Trophoblast cell (in vitro differentiated cells and primary cell): ENCODE data around the gene KIF18A.

Experiments used
- DNase-seq, 2 donors: peaks; one replicate each; pipeline ENCODE4 v3.0.0-alpha.2; 2016
- H2AFZ ChIP-seq: 2 replicates; pipeline ENCODE4 v1.6.1; 2013; ENCODE audit warnings: low read length, moderate library complexity, mild to moderate bottlenecking; ENCODE audit not compliant: insufficient read depth, poor library complexity
- H2AK5ac ChIP-seq: 2 replicates; pipeline ENCODE4 v1.6.1; 2013; ENCODE audit warnings: mild to moderate bottlenecking, low read length
- H2BK120ac ChIP-seq: 2 replicates; pipeline ENCODE4 v1.6.1; 2013; ENCODE audit warnings: low read length, mild to moderate bottlenecking, moderate library complexity; ENCODE audit not compliant: insufficient read depth, poor library complexity
- H2BK12ac ChIP-seq: 2 replicates; pipeline ENCODE4 v1.6.1; 2013; ENCODE audit warnings: mild to moderate bottlenecking, low read length, moderate library complexity
- H2BK5ac ChIP-seq: 2 replicates; pipeline ENCODE4 v1.6.1; 2013; ENCODE audit warnings: low read length, low read depth, moderate library complexity, mild to moderate bottlenecking; ENCODE audit not compliant: poor library complexity
- H3K14ac ChIP-seq: 2 replicates; pipeline ENCODE4 v1.6.1; 2013; ENCODE audit warnings: mild to moderate bottlenecking, low read length
- H3K18ac ChIP-seq: 2 replicates; pipeline ENCODE4 v1.6.1; 2013; ENCODE audit warnings: mild to moderate bottlenecking, low read length
- H3K23ac ChIP-seq: 2 replicates; pipeline ENCODE4 v1.6.1; 2013; ENCODE audit warnings: low read length
- H3K27ac ChIP-seq: 2 replicates; pipeline ENCODE4 v1.5.1; 2013; ENCODE audit warnings: low read depth, mild to moderate bottlenecking, inconsistent platforms, low read length, moderate library complexity
- H3K27me3 ChIP-seq: 2 replicates; pipeline ENCODE4 v1.6.1; 2013; ENCODE audit warnings: inconsistent platforms, mild to moderate bottlenecking, low read length, moderate library complexity; ENCODE audit not compliant: insufficient read depth
- H3K36me3 ChIP-seq, 2 experiments: 1 replicate in 1 of 2; 2 replicates in 1 of 2; pipeline ENCODE4 v1.6.1; 2013; ENCODE audit warnings: low read length in 2 of 2, mild to moderate bottlenecking in 2 of 2, moderate library complexity in 1 of 2; ENCODE audit not compliant: insufficient read depth in 2 of 2, control insufficient read depth in 1 of 2
- H3K4ac ChIP-seq: 2 replicates; pipeline ENCODE4 v1.6.1; 2013; ENCODE audit warnings: low read depth, mild to moderate bottlenecking, low read length, moderate library complexity
- H3K4me1 ChIP-seq, 2 experiments: 1 replicate in 1 of 2; 2 replicates in 1 of 2; pipeline ENCODE4 v1.6.1; 2013; ENCODE audit warnings: low read length in 2 of 2, mild to moderate bottlenecking in 2 of 2, moderate library complexity in 1 of 2; ENCODE audit not compliant: insufficient read depth in 2 of 2, control insufficient read depth in 1 of 2
- H3K4me2 ChIP-seq: 2 replicates; pipeline ENCODE4 v1.6.1; 2013; ENCODE audit warnings: inconsistent platforms, mild to moderate bottlenecking, low read length, moderate library complexity
- H3K4me3 ChIP-seq: 2 replicates; pipeline ENCODE4 v1.5.1; 2013; ENCODE audit warnings: mild to moderate bottlenecking, low read depth, low read length, inconsistent platforms
- H3K79me1 ChIP-seq: one replicate; pipeline ENCODE4 v1.6.1; 2013; ENCODE audit warnings: low read length
- H3K79me2 ChIP-seq: 2 replicates; pipeline ENCODE4 v1.6.1; 2013; ENCODE audit warnings: low read length, mild to moderate bottlenecking; ENCODE audit not compliant: control insufficient read depth, insufficient read depth, poor library complexity
- H3K9ac ChIP-seq: 2 replicates; pipeline ENCODE4 v1.6.1; 2013; ENCODE audit warnings: mild to moderate bottlenecking, low read length
- H3K9me3 ChIP-seq: 2 replicates; pipeline ENCODE4 v1.6.1; 2013; ENCODE audit warnings: low read depth, mild to moderate bottlenecking, control low read depth, inconsistent platforms, low read length; ENCODE audit not compliant: insufficient read depth
- H4K12ac ChIP-seq: 2 replicates; pipeline ENCODE4 v1.6.1; 2013; ENCODE audit warnings: low read depth, mild to moderate bottlenecking, low read length, moderate library complexity
- H4K8ac ChIP-seq: 2 replicates; pipeline ENCODE4 v1.6.1; 2013; ENCODE audit warnings: low read depth, mild to moderate bottlenecking, low read length, moderate library complexity
- H4K91ac ChIP-seq: one replicate; pipeline ENCODE4 v1.6.1; 2013; ENCODE audit warnings: low read depth, mild to moderate bottlenecking, low read length, moderate library complexity
- WGBS: extraction: QIAGEN DNeasy Blood & Tissue Kit; methylation state at CpG from one replicate; pipeline ENCODE4 v1.1.7; 2013; ENCODE audit warnings: missing lambda C conversion rate; ENCODE audit not compliant: insufficient read length, insufficient coverage; ENCODE audit errors: extremely low coverage; 5-methylcytosine and 5-hydroxymethylcytosine counted together

Gene KIF18A

GRCh38 chr11:28144808-28145207, 36.9 kb upstream of the KIF18A start:
- Histone ChIP-seq H3K4me1 (no peaks in the 10 kb centered on the region), H3K79me2 (no peaks in the 10 kb centered on the region), H4K91ac (no peak overlapping the region), H3K9me3 (peaks cover 5% of the 10 kb centered on the region), H2AFZ (no peak overlapping the region), H3K79me1 (no peaks in the 10 kb centered on the region), H3K36me3 (peaks cover 2 to 6% of the 10 kb centered on the region in 2 experiments), H4K8ac (no peak overlapping the region), H2BK12ac (no peak overlapping the region), H2AK5ac (no peak overlapping the region), H3K4ac (no peak overlapping the region), H4K12ac (no peak overlapping the region), H3K4me2 (no peak overlapping the region), H3K27me3 (no peaks in the 10 kb centered on the region), H2BK5ac (no peak overlapping the region), H3K27ac (no peak overlapping the region), H3K4me3 (no peak overlapping the region), H3K18ac (no peak overlapping the region), H3K9ac (no peak overlapping the region), H3K14ac (no peak overlapping the region), H3K23ac (no peak overlapping the region), H2BK120ac (no peak overlapping the region)
- no peak for DNase-seq
- no CpG with 5 or more reads among the region's 2 CpGs for WGBS

GRCh38 chr11:28142724-28143123, 34.8 kb upstream of the KIF18A start:
- Histone ChIP-seq H4K91ac (no peak overlapping the region), H3K27me3 (no peaks in the 10 kb centered on the region)

GRCh38 chr11:28140689-28141455, 32.9 kb upstream of the KIF18A start:
- Histone ChIP-seq H3K4me2 (no peak overlapping the region), H2BK5ac (no peak overlapping the region), H4K8ac (no peak overlapping the region), H3K79me2 (no peaks in the 10 kb centered on the region), H3K27ac (no peak overlapping the region), H3K27me3 (no peaks in the 10 kb centered on the region), H4K12ac (no peak overlapping the region), H2BK12ac (no peak overlapping the region), H3K36me3 (peaks cover 3 to 10% of the 10 kb centered on the region in 2 experiments), H3K18ac (no peak overlapping the region), H3K4me3 (no peak overlapping the region), H3K9me3 (peaks cover 12% of the 10 kb centered on the region), H2AK5ac (no peak overlapping the region), H4K91ac (no peak overlapping the region), H3K4me1 (no peaks in the 10 kb centered on the region), H3K4ac (no peak overlapping the region), H3K14ac (no peak overlapping the region), H3K23ac (no peak overlapping the region), H3K9ac (no peak overlapping the region), H2BK120ac (no peak overlapping the region), H2AFZ (no peak overlapping the region), H3K79me1 (no peaks in the 10 kb centered on the region)
- no CpG with 5 or more reads among the region's 9 CpGs for WGBS
- peak; percentile 40 to 76 for DNase-seq

More at GRCh38 chr11:28142724-28143123, 34.8 kb upstream of the KIF18A start:
- H3K4me1 ChIP-seq = no peaks in the 10 kb centered on the region
- H2AK5ac ChIP-seq = no peak overlapping the region
- no peak overlapping the region for H3K23ac ChIP-seq
- no peak overlapping the region for H3K18ac ChIP-seq
- H3K27ac ChIP-seq = no peak overlapping the region
- no peak overlapping the region for H2BK5ac ChIP-seq
- no peak overlapping the region for H4K8ac ChIP-seq
- no peak overlapping the region for H3K4me3 ChIP-seq
- H3K36me3 ChIP-seq = peaks cover 3 to 10% of the 10 kb centered on the region in 2 experiments
- DNase-seq = peak in 1 of 2 donors; percentile 6
- H3K79me1 ChIP-seq = no peaks in the 10 kb centered on the region
- H2BK12ac ChIP-seq = no peak overlapping the region
- H3K4me2 ChIP-seq = no peak overlapping the region
- no peak overlapping the region for H2AFZ ChIP-seq
- no peak overlapping the region for H4K12ac ChIP-seq
- H3K4ac ChIP-seq = no peak overlapping the region
- H3K9ac ChIP-seq = no peak overlapping the region
- no peak overlapping the region for H3K14ac ChIP-seq
- H2BK120ac ChIP-seq = no peak overlapping the region
- H3K9me3 ChIP-seq = peaks cover 12% of the 10 kb centered on the region
- WGBS = no CpG with 5 or more reads among the region's 1 CpG
- H3K79me2 ChIP-seq = no peaks in the 10 kb centered on the region

- peaks cover 12% of the 10 kb centered on the region for H3K9me3 ChIP-seq
- peaks cover 3 to 10% of the 10 kb centered on the region in 2 experiments for H3K36me3 ChIP-seq
- H2AK5ac ChIP-seq = no peak overlapping the region
- H4K91ac ChIP-seq = no peak overlapping the region
- peak overlapping the region; percentile 53 for H3K4me3 ChIP-seq
- no peak overlapping the region for H2BK120ac ChIP-seq
- H3K23ac ChIP-seq = no peak overlapping the region
- no peak overlapping the region for H4K8ac ChIP-seq
- no peak overlapping the region for H4K12ac ChIP-seq
- no peak overlapping the region for H3K18ac ChIP-seq
- no peaks in the 10 kb centered on the region for H3K4me1 ChIP-seq
- no peak overlapping the region for H2BK12ac ChIP-seq
- H3K79me1 ChIP-seq = no peaks in the 10 kb centered on the region
- H2AFZ ChIP-seq = no peak overlapping the region
- no peak overlapping the region for H3K14ac ChIP-seq
- no peak for DNase-seq
- H3K27ac ChIP-seq = no peak overlapping the region
- no peaks in the 10 kb centered on the region for H3K27me3 ChIP-seq
- WGBS = no CpG with 5 or more reads among the region's 5 CpGs
- H3K4me2 ChIP-seq = no peak overlapping the region
- no peak overlapping the region for H3K4ac ChIP-seq
- no peaks in the 10 kb centered on the region for H3K79me2 ChIP-seq
- no peak overlapping the region for H2BK5ac ChIP-seq
- H3K9ac ChIP-seq = no peak overlapping the region
These were observed 32.0 kb upstream of the KIF18A start for GRCh38 chr11:28139841-28140415.
